Mesenchymal stem cell (in vitro differentiated cells and primary cell): ENCODE results near the gene IRAK3.
"Not testable (repeated sequence)": the region's sequence is repeated elsewhere in the genome, so short reads cannot be mapped to it uniquely, and the experiment has no call there.

Experiments
- DNase-seq: peaks from one replicate; pipeline ENCODE4 v3.0.0-alpha.2; 2013
- H2AFZ ChIP-seq: one replicate; pipeline ENCODE4 v1.6.1; 2013; ENCODE audit warnings: low read depth, mild to moderate bottlenecking, control low read depth, inconsistent platforms, low read length, moderate library complexity
- H2AK5ac ChIP-seq: 2 replicates; pipeline ENCODE4 v1.6.1; 2013; ENCODE audit warnings: low read length, moderate library complexity, mild to moderate bottlenecking, inconsistent platforms; ENCODE audit not compliant: severe bottlenecking
- H2BK120ac ChIP-seq: one replicate; pipeline ENCODE4 v1.6.1; 2013; ENCODE audit warnings: low read depth, mild to moderate bottlenecking, inconsistent platforms, low read length, moderate library complexity
- H2BK12ac ChIP-seq, 2 experiments: one replicate each; pipeline ENCODE4 v1.6.1; 2013; ENCODE audit warnings: inconsistent platforms in 2 of 2, low read length in 2 of 2, mild to moderate bottlenecking in 2 of 2, moderate library complexity in 2 of 2, control low read depth in 1 of 2
- H2BK15ac ChIP-seq: one replicate; pipeline ENCODE4 v1.6.1; 2013; ENCODE audit warnings: mild to moderate bottlenecking, low read depth, inconsistent platforms; ENCODE audit not compliant: poor library complexity, severe bottlenecking
- H2BK5ac ChIP-seq: 2 replicates; pipeline ENCODE4 v1.6.1; 2013; ENCODE audit warnings: low read depth, mild to moderate bottlenecking, low read length, control low read depth, inconsistent platforms; ENCODE audit not compliant: poor library complexity, severe bottlenecking
- H3K14ac ChIP-seq, 2 experiments: one replicate each; pipeline ENCODE4 v1.6.1; 2013; ENCODE audit warnings: inconsistent platforms in 2 of 2, low read length in 2 of 2, control low read depth in 1 of 2, mild to moderate bottlenecking in 1 of 2, moderate library complexity in 1 of 2
- H3K18ac ChIP-seq, 2 experiments: one replicate each; pipeline ENCODE4 v1.6.1; 2013; ENCODE audit warnings: inconsistent platforms in 2 of 2, low read length in 2 of 2, control low read depth in 1 of 2, low read depth in 1 of 2, mild to moderate bottlenecking in 1 of 2
- H3K23ac ChIP-seq, 2 experiments: one replicate each; pipeline ENCODE4 v1.6.1; 2013; ENCODE audit warnings: inconsistent platforms in 2 of 2, low read length in 2 of 2, mild to moderate bottlenecking in 2 of 2, moderate library complexity in 2 of 2, control low read depth in 1 of 2
- H3K27ac ChIP-seq: 2 replicates; pipeline ENCODE4 v1.5.1; 2013; ENCODE audit warnings: mild to moderate bottlenecking, moderate library complexity, low read length, control low read depth, inconsistent platforms; ENCODE audit not compliant: poor library complexity, severe bottlenecking
- H3K27me3 ChIP-seq, 2 experiments: 2 replicates each; pipeline versions ENCODE4 v1.6.1 to v1.7.0; 2013; ENCODE audit warnings: low read length in 2 of 2, mild to moderate bottlenecking in 2 of 2, moderate library complexity in 2 of 2, control low read depth in 1 of 2, inconsistent platforms in 1 of 2; ENCODE audit not compliant: control insufficient read depth in 1 of 2, insufficient read depth in 1 of 2
- H3K36me3 ChIP-seq, 2 experiments: 2 replicates each; pipeline versions ENCODE4 v1.6.1 to v1.7.0; 2013; ENCODE audit warnings: low read length in 2 of 2, control low read depth in 1 of 2, inconsistent platforms in 1 of 2, low read depth in 1 of 2, mild to moderate bottlenecking in 1 of 2; ENCODE audit not compliant: insufficient read depth in 2 of 2, control insufficient read depth in 1 of 2
- H3K4ac ChIP-seq, 2 experiments: one replicate each; pipeline ENCODE4 v1.6.1; 2013; ENCODE audit warnings: inconsistent platforms in 2 of 2, low read length in 2 of 2, mild to moderate bottlenecking in 2 of 2, moderate library complexity in 2 of 2, control low read depth in 1 of 2, low read depth in 1 of 2
- H3K4me1 ChIP-seq: 2 replicates; pipeline ENCODE4 v1.6.1; 2013; ENCODE audit warnings: low read depth, low read length, control low read depth; ENCODE audit not compliant: control insufficient read depth, insufficient read depth
- H3K4me2 ChIP-seq: 2 replicates; pipeline ENCODE4 v1.6.1; 2013; ENCODE audit warnings: low read length, mild to moderate bottlenecking, inconsistent platforms; ENCODE audit not compliant: poor library complexity, severe bottlenecking
- H3K4me3 ChIP-seq, 2 experiments: 2 replicates each; pipeline versions ENCODE4 v1.5.1 to v1.7.0; 2013; ENCODE audit warnings: low read length in 2 of 2, mild to moderate bottlenecking in 2 of 2, control low read depth in 1 of 2, low read depth in 1 of 2; ENCODE audit not compliant: insufficient read depth in 1 of 2
- H3K79me1 ChIP-seq: replicated peaks from 2 replicates; pipeline ENCODE4 v1.6.1; 2013; ENCODE audit warnings: mild to moderate bottlenecking, control low read depth, low read length, inconsistent platforms; ENCODE audit not compliant: poor library complexity, severe bottlenecking
- H3K9ac ChIP-seq: 2 replicates; pipeline ENCODE4 v1.7.0; 2013; ENCODE audit warnings: mild to moderate bottlenecking, low read length, moderate library complexity
- H3K9me3 ChIP-seq: 2 replicates; pipeline ENCODE4 v1.7.0; 2013; ENCODE audit warnings: mild to moderate bottlenecking, low read length; ENCODE audit not compliant: control insufficient read depth
- H4K8ac ChIP-seq: one replicate; pipeline ENCODE4 v1.6.1; 2013; ENCODE audit warnings: inconsistent platforms, mild to moderate bottlenecking, low read length, moderate library complexity
- H4K91ac ChIP-seq: one replicate; pipeline ENCODE4 v1.6.1; 2013; ENCODE audit warnings: mild to moderate bottlenecking, low read length, inconsistent platforms
- WGBS: methylation state at CpG from one replicate; pipeline ENCODE4 v1.1.7; 2013; ENCODE audit warnings: mixed read lengths; 5-methylcytosine and 5-hydroxymethylcytosine counted together

Gene IRAK3

GRCh38 chr12:66211573-66211972, 22.6 kb downstream of the IRAK3 start:
- H3K18ac ChIP-seq, H3K4me1 ChIP-seq, H3K23ac ChIP-seq, H4K8ac ChIP-seq, DNase-seq, H2AFZ ChIP-seq, H2BK12ac ChIP-seq, H3K27me3 ChIP-seq, H3K14ac ChIP-seq, H2BK120ac ChIP-seq, H3K4me2 ChIP-seq, H3K4me3 ChIP-seq, H2BK15ac ChIP-seq, H3K27ac ChIP-seq, H3K9me3 ChIP-seq, H2BK5ac ChIP-seq, H4K91ac ChIP-seq, H3K79me1 ChIP-seq, H3K4ac ChIP-seq, H2AK5ac ChIP-seq: not testable (repeated sequence)
- H3K9ac ChIP-seq = peak overlapping the region; percentile 52
- peaks cover 0 to 19% of the 10 kb centered on the region in 2 experiments for H3K36me3 ChIP-seq
- 80% methylated on average over 2 of the region's 2 CpGs for WGBS

- not testable (repeated sequence) for H3K4me1 ChIP-seq, DNase-seq, H2BK120ac ChIP-seq, H3K14ac ChIP-seq, H4K8ac ChIP-seq, H3K9me3 ChIP-seq, H3K18ac ChIP-seq, H2AFZ ChIP-seq, H3K27me3 ChIP-seq, H4K91ac ChIP-seq, H2BK12ac ChIP-seq, H3K79me1 ChIP-seq, H3K9ac ChIP-seq, H3K23ac ChIP-seq, H3K4me3 ChIP-seq, H2BK5ac ChIP-seq, H3K4ac ChIP-seq, H2BK15ac ChIP-seq, H2AK5ac ChIP-seq, H3K27ac ChIP-seq, H3K4me2 ChIP-seq
- H3K36me3 ChIP-seq = peaks cover 0 to 24% of the 10 kb centered on the region in 2 experiments
- 100% methylated on average over 2 of the region's 3 CpGs for WGBS
Measured at GRCh38 chr12:66213011-66213410, 24.0 kb downstream of the IRAK3 start.

- Histone ChIP-seq H3K79me1 (no peaks in the 10 kb centered on the region), H4K8ac (no peak overlapping the region), H3K23ac (no peak overlapping the region), H3K4ac (no peak overlapping the region), H3K4me2 (no peak overlapping the region), H3K9ac (no peak overlapping the region), H3K9me3 (peaks cover 10% of the 10 kb centered on the region), H3K14ac (no peak overlapping the region), H3K27me3 (peaks cover 0 to 8% of the 10 kb centered on the region in 2 experiments), H2BK12ac (no peak overlapping the region), H3K4me1 (no peaks in the 10 kb centered on the region), H2BK5ac (no peak overlapping the region), H3K4me3 (no peak overlapping the region), H2BK120ac (no peak overlapping the region), H2AFZ (no peak overlapping the region), H4K91ac (no peak overlapping the region), H3K18ac (no peak overlapping the region), H3K36me3 (peaks cover 0 to 43% of the 10 kb centered on the region in 2 experiments), H2AK5ac (no peak overlapping the region), H3K27ac (no peak overlapping the region), H2BK15ac (no peak overlapping the region)
- WGBS = 94% methylated on average over 2 of the region's 4 CpGs
- DNase-seq = no peak
Measured at GRCh38 chr12:66217342-66217917, 28.4 kb downstream of the IRAK3 start.

GRCh38 chr12:66228462-66228861, 39.4 kb downstream of the IRAK3 start:
- Histone ChIP-seq H2AFZ (no peak overlapping the region), H3K14ac (no peak overlapping the region), H2AK5ac (no peak overlapping the region), H3K9ac (no peak overlapping the region), H3K79me1 (no peaks in the 10 kb centered on the region), H3K23ac (no peak overlapping the region), H4K8ac (no peak overlapping the region), H3K4me2 (no peak overlapping the region), H3K4ac (no peak overlapping the region), H2BK120ac (no peak overlapping the region), H2BK5ac (no peak overlapping the region), H2BK12ac (no peak overlapping the region), H2BK15ac (no peak overlapping the region), H3K27ac (no peak overlapping the region), H3K36me3 (peaks cover 0 to 38% of the 10 kb centered on the region in 2 experiments), H3K4me1 (no peaks in the 10 kb centered on the region), H4K91ac (no peak overlapping the region), H3K9me3 (no peaks in the 10 kb centered on the region), H3K4me3 (no peak overlapping the region), H3K27me3 (peaks cover 0 to 16% of the 10 kb centered on the region in 2 experiments), H3K18ac (no peak overlapping the region)
- no peak for DNase-seq
